ENCODE measurements around the gene PHF21A. TPM values are rescaled to one million over a fixed set of nuclear protein-coding genes. Genes with fewer than 3 reads are reported as not detected.

Gene PHF21A
- total RNA-seq, 4 donors from 2014 or later: 34.4 to 58.6 (median 47.7) TPM

- TF ChIP-seq, protein P1, sequence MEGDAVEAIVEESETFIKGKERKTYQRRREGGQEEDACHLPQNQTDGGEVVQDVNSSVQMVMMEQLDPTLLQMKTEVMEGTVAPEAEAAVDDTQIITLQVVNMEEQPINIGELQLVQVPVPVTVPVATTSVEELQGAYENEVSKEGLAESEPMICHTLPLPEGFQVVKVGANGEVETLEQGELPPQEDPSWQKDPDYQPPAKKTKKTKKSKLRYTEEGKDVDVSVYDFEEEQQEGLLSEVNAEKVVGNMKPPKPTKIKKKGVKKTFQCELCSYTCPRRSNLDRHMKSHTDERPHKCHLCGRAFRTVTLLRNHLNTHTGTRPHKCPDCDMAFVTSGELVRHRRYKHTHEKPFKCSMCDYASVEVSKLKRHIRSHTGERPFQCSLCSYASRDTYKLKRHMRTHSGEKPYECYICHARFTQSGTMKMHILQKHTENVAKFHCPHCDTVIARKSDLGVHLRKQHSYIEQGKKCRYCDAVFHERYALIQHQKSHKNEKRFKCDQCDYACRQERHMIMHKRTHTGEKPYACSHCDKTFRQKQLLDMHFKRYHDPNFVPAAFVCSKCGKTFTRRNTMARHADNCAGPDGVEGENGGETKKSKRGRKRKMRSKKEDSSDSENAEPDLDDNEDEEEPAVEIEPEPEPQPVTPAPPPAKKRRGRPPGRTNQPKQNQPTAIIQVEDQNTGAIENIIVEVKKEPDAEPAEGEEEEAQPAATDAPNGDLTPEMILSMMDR (IDR thresholded peaks at IDR 0.05; ENCODE audit: low read depth): no peak
Observed at GRCh38 chr11:46050003-46050461, 71.2 kb downstream of the PHF21A start.

GRCh38 chr11:46049325-46049897 lies 71.8 kb downstream of the PHF21A start:
- TF ChIP-seq, protein P1 (IDR thresholded peaks at IDR 0.05; ENCODE audit: low read depth): no peak

GRCh38 chr11:46048198-46048597 lies 73.1 kb downstream of the PHF21A start:
- TF ChIP-seq, protein P1 (IDR thresholded peaks at IDR 0.05; ENCODE audit: low read depth): no peak

DNA sequence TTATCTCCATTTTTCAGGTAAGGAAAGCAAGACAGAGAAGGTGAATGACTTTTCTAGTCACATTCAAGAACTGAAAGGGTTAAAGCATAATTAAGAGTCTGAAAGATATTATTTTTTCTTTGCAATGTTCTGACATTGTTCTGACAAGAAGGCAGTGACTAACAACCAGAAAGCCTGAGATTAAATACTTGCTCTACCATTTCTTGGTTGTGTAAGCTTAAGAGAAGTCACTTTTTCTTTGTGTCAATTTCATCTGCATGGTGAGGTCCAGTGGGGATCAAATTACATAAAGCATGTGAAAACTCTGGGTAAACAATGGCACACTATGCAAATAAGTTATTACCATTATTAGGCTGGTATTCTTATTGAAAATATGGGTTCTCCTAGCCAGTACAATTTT lies 73.7 kb downstream of the PHF21A start:
- TF ChIP-seq, protein P1 (IDR thresholded peaks at IDR 0.05; ENCODE audit: low read depth): no peak

- TF ChIP-seq, protein P1 (IDR thresholded peaks at IDR 0.05; ENCODE audit: low read depth): no peak
Observed at GRCh38 chr11:46045811-46046210, 75.4 kb downstream of the PHF21A start.

DNA sequence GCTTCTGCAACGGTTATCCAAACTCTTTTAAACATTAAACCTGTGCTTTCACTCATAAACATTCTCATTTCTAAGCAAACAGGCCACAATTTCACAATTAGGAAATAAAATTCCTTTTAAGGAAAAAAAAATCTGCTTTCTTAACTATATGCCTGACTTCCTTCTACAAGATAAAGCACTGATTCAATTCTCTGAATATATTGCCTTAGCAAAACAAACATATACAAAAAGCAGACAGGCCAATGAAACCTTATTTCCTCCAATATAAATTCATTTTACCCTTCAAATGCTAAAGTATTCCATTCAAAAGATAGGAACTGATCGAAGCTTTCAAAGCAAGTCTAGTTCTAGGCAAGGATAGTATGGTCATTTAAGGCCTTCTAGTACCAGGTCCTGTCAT lies 76.7 kb downstream of the PHF21A start:
- TF ChIP-seq, protein P1 (IDR thresholded peaks at IDR 0.05; ENCODE audit: low read depth): no peak

GRCh38 chr11:46039990-46040389 lies 81.3 kb downstream of the PHF21A start:
- TF ChIP-seq, protein P1 (IDR thresholded peaks at IDR 0.05; ENCODE audit: low read depth): no peak
